GM12878 (cell line): ENCODE measurements around the gene SLC6A7. TPM values are rescaled to one million over a fixed set of nuclear protein-coding genes. Genes with fewer than 3 reads are reported as not detected.
A peak's percentile ranks its signal among the peaks of the same experiment; 100 is the strongest.

Source experiments
- ATAC-seq: fragments of 200-7000 bp; cut with Tn5 transposase; 3 replicates; pipeline ENCODE4 v1.9.1; 2020; ENCODE audit warnings: mild to moderate bottlenecking, moderate library complexity
- BruUV-seq: library from RNA; stranded (reverse); fragments of 400-500 nt; replicated peaks from 2 replicates; lab custom pipeline; 2021; lab: Mats Ljungman, UMichigan
- CTCF ChIA-PET: fragments of 300-600 bp; sonication (Branson Sonifier 250); formaldehyde crosslinking; extraction: SDS; loops from one replicate; lab custom pipeline; 2021; ENCODE audit warnings: inconsistent platforms; lab: Yijun Ruan, JAX
- POLR2A ChIA-PET: fragments of 350-600 bp; formaldehyde crosslinking; extraction: SDS; loops from one replicate; lab custom pipeline; 2021; ENCODE audit warnings: inconsistent platforms; lab: Charles Lee
- RAD21 ChIA-PET: fragments of 300-600 bp; sonication (Branson Sonifier 250); formaldehyde crosslinking; loops from one replicate; lab custom pipeline; 2023; ENCODE audit warnings: antibody characterized with exemption; ENCODE audit not compliant: unreplicated experiment; lab: Charles Lee
- SMC1A ChIA-PET: fragments of 300-600 bp; sonication (Branson Sonifier 250); formaldehyde crosslinking; loops from one replicate; lab custom pipeline; 2023; ENCODE audit not compliant: unreplicated experiment, uncharacterized antibody; lab: Charles Lee
- DNase-seq: peaks from one replicate; pipeline ENCODE4 v3.0.0-alpha.2; 2011; ENCODE audit warnings: low read depth, low spot score
- FAIRE-seq: peaks from 3 replicates; lab custom pipeline; 2011; peaks lifted over from hg19 to GRCh38; lab: Jason Lieb, UNC
- H2AFZ ChIP-seq: 2 replicates; pipeline ENCODE4 v1.6.0; 2011; ENCODE audit warnings: low read depth, low read length, control low read depth; ENCODE audit not compliant: control insufficient read depth
- H3K27ac ChIP-seq: 2 replicates; pipeline ENCODE4 v1.5.1; 2011; ENCODE audit warnings: control low read depth; ENCODE audit not compliant: control insufficient read depth, insufficient read depth
- H3K27me3 ChIP-seq, 2 experiments: replicated peaks in 1 of 2; 2 replicates each; pipeline versions ENCODE4 v1.6.0 to v1.6.1; 2011; ENCODE audit warnings: low read length in 1 of 2; ENCODE audit not compliant: control insufficient read depth in 2 of 2, insufficient read depth in 2 of 2
- H3K36me3 ChIP-seq, 2 experiments: 2 replicates each; pipeline ENCODE4 v1.5.1; 2011; ENCODE audit warnings: low read length in 1 of 2; ENCODE audit not compliant: control insufficient read depth in 2 of 2, insufficient read depth in 2 of 2
- H3K4me1 ChIP-seq: 2 replicates; pipeline ENCODE4 v1.6.1; 2011; ENCODE audit warnings: mild to moderate bottlenecking, low read length, moderate library complexity, mixed read lengths; ENCODE audit not compliant: control insufficient read depth, insufficient read depth
- H3K4me2 ChIP-seq: 2 replicates; pipeline ENCODE4 v1.6.0; 2011; ENCODE audit warnings: control low read depth; ENCODE audit not compliant: control insufficient read depth, insufficient read depth
- H3K4me3 ChIP-seq: fragments of 200-600 bp; sonication (generic); 2 replicates; pipeline ENCODE4 v1.5.1; 2016
- H3K79me2 ChIP-seq: 2 replicates; pipeline ENCODE4 v1.6.0; 2011; ENCODE audit warnings: low read length; ENCODE audit not compliant: control insufficient read depth, insufficient read depth
- H3K9ac ChIP-seq: 2 replicates; pipeline ENCODE4 v1.8.0; 2011; ENCODE audit warnings: low read length, control low read depth, mixed read lengths; ENCODE audit not compliant: control insufficient read depth, insufficient read depth
- H3K9me3 ChIP-seq: replicated peaks from 3 replicates; pipeline ENCODE4 v1.5.1; 2011; ENCODE audit warnings: mild to moderate bottlenecking, low read length; ENCODE audit not compliant: control insufficient read depth, insufficient read depth
- H4K20me1 ChIP-seq: 2 replicates; pipeline ENCODE4 v1.6.0; 2011; ENCODE audit not compliant: control insufficient read depth, insufficient read depth
- EZH2 ChIP-seq: IDR thresholded peaks from 2 replicates; pipeline ENCODE4 v1.6.1; 2012; ENCODE audit warnings: low read depth, mild to moderate bottlenecking, control low read depth, inconsistent platforms, low read length, borderline replicate concordance; ENCODE audit not compliant: control insufficient read depth
- IKZF1 ChIP-seq: fragments of 450-650 bp; conservative IDR thresholded peaks from 2 replicates; pipeline ENCODE4 v1.6.1; 2017; ENCODE audit warnings: antibody characterized with exemption, mild to moderate bottlenecking
- MYC ChIP-seq: IDR thresholded peaks from 2 replicates; pipeline ENCODE4 v1.6.1; 2011; ENCODE audit warnings: mild to moderate bottlenecking, low read length, moderate library complexity, inconsistent platforms; ENCODE audit not compliant: insufficient read depth, insufficient replicate concordance, insufficient read length, severe bottlenecking
- NFYA ChIP-seq: IDR thresholded peaks from 2 replicates; pipeline ENCODE4 v1.6.1; 2011; ENCODE audit warnings: low read depth, mild to moderate bottlenecking, low read length, improper control_type of control experiment, borderline replicate concordance
- POLR2AphosphoS5 ChIP-seq: IDR thresholded peaks from 2 replicates; pipeline ENCODE4 v1.6.1; 2011; ENCODE audit warnings: mild to moderate bottlenecking, low read length, inconsistent platforms
- SMAD5 ChIP-seq: IDR thresholded peaks from 2 replicates; pipeline ENCODE4 v1.6.1; 2016; ENCODE audit warnings: antibody characterized with exemption, low read depth
- SMC3 ChIP-seq: IDR thresholded peaks from 2 replicates; pipeline ENCODE4 v1.6.1; 2011; ENCODE audit warnings: low read length, improper control_type of control experiment, borderline replicate concordance
- SRF ChIP-seq, 2 experiments: IDR thresholded peaks; 2 replicates each; pipeline ENCODE4 v1.6.1; 2011; ENCODE audit warnings: low read depth in 2 of 2, low read length in 2 of 2, mild to moderate bottlenecking in 1 of 2, moderate library complexity in 1 of 2
- YY1 ChIP-seq: IDR thresholded peaks from 2 replicates; pipeline ENCODE4 v1.6.1; 2011; ENCODE audit warnings: low read depth, mild to moderate bottlenecking, low read length
- ZNF274 ChIP-seq: IDR thresholded peaks from one replicate; pipeline ENCODE4 v1.8.0; 2011; ENCODE audit not compliant: insufficient read length, insufficient read depth
- ZNF687 ChIP-seq: fragments of 450-650 bp; IDR thresholded peaks from 2 replicates; pipeline ENCODE4 v1.6.1; 2017; ENCODE audit warnings: mild to moderate bottlenecking, moderate library complexity
- WGBS: methylation state at CpG from one replicate; pipeline ENCODE4 v1.1.6; 2016; ENCODE audit warnings: low lambda C conversion rate; ENCODE audit not compliant: insufficient replicate concordance, insufficient coverage; ENCODE audit errors: missing lambda C conversion rate; 5-methylcytosine and 5-hydroxymethylcytosine counted together
- in situ Hi-C: fragments of 300-500 bp; cut with MboI; formaldehyde crosslinking; loops from 9 replicates; pipeline ENCODE4 v1.14.3; 2018; ENCODE audit warnings: mixed read lengths
- intact Hi-C: fragments of 100-400 bp; cut with micrococcal nuclease; formaldehyde crosslinking; loops from one replicate; pipeline ENCODE4 v1.14.2; 2022; ENCODE audit not compliant: unreplicated experiment
- polyA plus RNA-seq, 11 experiments: library from polyadenylated mRNA; depleted of rRNA in 4 of 11; unstranded in 6 of 11; stranded (reverse) in 5 of 11; fragments of >200 nt; fragmentation: Nextera tagmentation in 4 of 11; fragmentation: Illumina TruSeq in 1 of 11; extraction: Ambion mirVana in 4 of 11; extraction: Trizol in 1 of 11; gene quantifications; 1 replicate in 1 of 11; 2 replicates in 10 of 11; pipeline versions ENCODE4 v1.2.1 to v1.2.3, GENCODE V29; 2011 to 2016; ENCODE audit warnings: inconsistent platforms in 2 of 11, missing spikeins in 2 of 11, low read depth in 1 of 11
- total RNA-seq, 4 experiments: library from RNA; depleted of rRNA in 3 of 4; stranded (reverse); fragments of >200 nt in 3 of 4; fragmentation: Illumina TruSeq in 1 of 4; extraction: Trizol in 1 of 4; gene quantifications; 2 replicates each; pipeline versions ENCODE4 v1.2.1 to v1.2.3, GENCODE V29; 2013 to 2021
- TF ChIP-seq, protein P1 (sequence below), 3 experiments: IDR thresholded peaks in 2 of 3; conservative IDR thresholded peaks in 1 of 3; 2 replicates each; pipeline ENCODE4 v1.5.1; 2011; ENCODE audit warnings: low read depth in 3 of 3, low read length in 3 of 3, mild to moderate bottlenecking in 3 of 3, control low read depth in 2 of 3, moderate library complexity in 2 of 3, inconsistent platforms in 1 of 3, mixed read lengths in 1 of 3; ENCODE audit not compliant: control insufficient read depth in 2 of 3, insufficient read depth in 1 of 3; ENCODE audit errors: extremely low read depth in 1 of 3

Gene SLC6A7
- total and polyA plus RNA-seq, 10 of the 15 experiments (the other 5 are each of a cell fraction or from before 2014, with no cell fraction given) = 0.01 to 0.15 (median 0.06) TPM; not detected in 7

- H3K36me3 ChIP-seq = no peaks in the 10 kb centered on the region
- ChIA-PET POLR2A (interaction anchor here (0.6 to 0.8 kb wide), 2 partner anchors 20 to 28 kb away, joined by 3 to 4 read pairs; partner anchors contain the start of gene PDGFRB), CTCF (interaction anchor here (0.7 to 9.3 kb wide), 14 partner anchors 9 to 183 kb away, joined by 3 to 68 read pairs (median 3); no protein-coding TSS in a partner anchor), RAD21 (interaction anchor here (0.9 to 2.0 kb wide), 5 partner anchors 13 to 47 kb away, joined by 3 to 8 read pairs (median 3); no protein-coding TSS in a partner anchor), SMC1A (interaction anchor here (0.8 to 1.4 kb wide), 6 partner anchors 13 to 175 kb away, joined by 3 to 4 read pairs (median 3); partner anchors contain the start of gene PDGFRB)
- no peak overlapping the region for H3K9ac ChIP-seq
- no peaks in the 10 kb centered on the region for H3K9me3 ChIP-seq
- H4K20me1 ChIP-seq = no peaks in the 10 kb centered on the region
- H3K4me1 ChIP-seq = no peaks in the 10 kb centered on the region
- H2AFZ ChIP-seq = no peak overlapping the region
- FAIRE-seq (no peak), ATAC-seq (peak; percentile 84), DNase-seq (no peak)
- H3K4me3 ChIP-seq = no peak overlapping the region
- BruUV-seq = no TSS peak
- no peak for TF ChIP-seq EZH2
- 0 out of 2 replicates have a peak, but pooled peaks have one; percentile 29 for TF ChIP-seq YY1
- TF ChIP-seq ZNF274 = no peak
- peak; percentile 31; the same call in 1 of the 2 replicates for TF ChIP-seq SMC3
- TF ChIP-seq POLR2AphosphoS5 = no peak
- TF ChIP-seq MYC = no peak
- TF ChIP-seq SMAD5 = no peak
- 0 out of 2 replicates have a peak, but pooled peaks have one; percentile 11 for TF ChIP-seq IKZF1
- TF ChIP-seq, protein P1, sequence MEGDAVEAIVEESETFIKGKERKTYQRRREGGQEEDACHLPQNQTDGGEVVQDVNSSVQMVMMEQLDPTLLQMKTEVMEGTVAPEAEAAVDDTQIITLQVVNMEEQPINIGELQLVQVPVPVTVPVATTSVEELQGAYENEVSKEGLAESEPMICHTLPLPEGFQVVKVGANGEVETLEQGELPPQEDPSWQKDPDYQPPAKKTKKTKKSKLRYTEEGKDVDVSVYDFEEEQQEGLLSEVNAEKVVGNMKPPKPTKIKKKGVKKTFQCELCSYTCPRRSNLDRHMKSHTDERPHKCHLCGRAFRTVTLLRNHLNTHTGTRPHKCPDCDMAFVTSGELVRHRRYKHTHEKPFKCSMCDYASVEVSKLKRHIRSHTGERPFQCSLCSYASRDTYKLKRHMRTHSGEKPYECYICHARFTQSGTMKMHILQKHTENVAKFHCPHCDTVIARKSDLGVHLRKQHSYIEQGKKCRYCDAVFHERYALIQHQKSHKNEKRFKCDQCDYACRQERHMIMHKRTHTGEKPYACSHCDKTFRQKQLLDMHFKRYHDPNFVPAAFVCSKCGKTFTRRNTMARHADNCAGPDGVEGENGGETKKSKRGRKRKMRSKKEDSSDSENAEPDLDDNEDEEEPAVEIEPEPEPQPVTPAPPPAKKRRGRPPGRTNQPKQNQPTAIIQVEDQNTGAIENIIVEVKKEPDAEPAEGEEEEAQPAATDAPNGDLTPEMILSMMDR (IDR thresholded peaks at IDR 0.05 in 2 of 3, conservative IDR thresholded peaks at IDR 0.05 in 1 of 3; ENCODE audit: control insufficient read depth in 2 of 3, extremely low read depth in 1 of 3, insufficient read depth in 1 of 3, low read depth in 3 of 3, low read length in 3 of 3) = peak; percentile 33 to 62 (median 42); a peak in 5 of 6 replicates
- TF ChIP-seq ZNF687 = no peak
- TF ChIP-seq SRF (IDR thresholded peaks at IDR 0.05; ENCODE audit: low read depth in 2 of 2, low read length in 2 of 2) = peak in 1 of 2 experiments; percentile 65; a peak in 1 of 4 replicates
- no peak for TF ChIP-seq NFYA
- intact Hi-C loops (loop anchor here (2.0 kb wide), 1 partner anchor 45 kb away; no protein-coding TSS in a partner anchor), in situ Hi-C loops (no loop called here)
- no peak overlapping the region for H3K27ac ChIP-seq
- 16% methylated on average over 5 of the region's 5 CpGs for WGBS
- H3K27me3 ChIP-seq = no peaks in the 10 kb centered on the region; a peak in 1 of 4 replicates
- no peaks in the 10 kb centered on the region for H3K79me2 ChIP-seq
- H3K4me2 ChIP-seq = no peak overlapping the region
Observed at GRCh38 chr5:150175536-150175935, 14.3 kb upstream of the SLC6A7 start.
